SK-N-SH treated with all-trans-retinoic acid at 6 μM for 48 hours (cell line): ENCODE data around the gene ABCB11.
"Not testable (repeated sequence)": the region's sequence is repeated elsewhere in the genome, so short reads cannot be mapped to it uniquely, and the experiment has no call there.

Experiments used
- ATAC-seq: fragments of 200-7000 bp; cut with Tn5 transposase; 3 replicates; pipeline ENCODE4 v1.9.1; 2020; ENCODE audit warnings: mild to moderate bottlenecking, moderate library complexity
- ARNTL ChIP-seq: fragments of 450-650 bp; formaldehyde crosslinking; IDR thresholded peaks from 2 replicates; pipeline ENCODE4 v1.5.0; 2020; ENCODE audit warnings: low read depth, mild to moderate bottlenecking, moderate library complexity, borderline replicate concordance
- BACH2 ChIP-seq: fragments of 250-450 bp; sonication (Bioruptor Pico); IDR thresholded peaks from 2 replicates; pipeline ENCODE4 v1.9.0; 2021; ENCODE audit warnings: mild to moderate bottlenecking, borderline replicate concordance
- CSDC2 ChIP-seq: fragments of 250-450 bp; sonication (Bioruptor Pico); IDR thresholded peaks from 2 replicates; pipeline ENCODE4 v1.5.0; 2020; ENCODE audit warnings: mild to moderate bottlenecking, moderate library complexity
- ESRRG ChIP-seq: fragments of 250-450 bp; sonication (Bioruptor Pico); IDR thresholded peaks from 2 replicates; pipeline ENCODE4 v1.6.1; 2021; ENCODE audit warnings: mild to moderate bottlenecking
- ISL1 ChIP-seq: fragments of 250-450 bp; sonication (Bioruptor Pico); IDR thresholded peaks from 2 replicates; pipeline ENCODE4 v2.1.2; 2022; ENCODE audit warnings: mild to moderate bottlenecking, moderate library complexity
- OSR1 ChIP-seq: fragments of 250-450 bp; sonication (Bioruptor Pico); IDR thresholded peaks from 2 replicates; pipeline ENCODE4 v1.8.0; 2022; ENCODE audit warnings: moderate library complexity, mild to moderate bottlenecking, inconsistent platforms
- PPARA ChIP-seq: fragments of 250-450 bp; sonication (Bioruptor Pico); IDR thresholded peaks from 2 replicates; pipeline ENCODE4 v1.5.0; 2020; ENCODE audit warnings: mild to moderate bottlenecking, borderline replicate concordance
- RARB ChIP-seq: fragments of 250-450 bp; sonication (Bioruptor Pico); IDR thresholded peaks from 2 replicates; pipeline ENCODE4 v1.8.0; 2021; ENCODE audit warnings: mild to moderate bottlenecking, moderate library complexity
- SNAI2 ChIP-seq: fragments of 250-450 bp; sonication (Bioruptor Pico); IDR thresholded peaks from 2 replicates; pipeline ENCODE4 v1.5.0; 2020; ENCODE audit warnings: mild to moderate bottlenecking, moderate library complexity
- TCF4 ChIP-seq: fragments of 250-450 bp; sonication (Bioruptor Pico); IDR thresholded peaks from 2 replicates; pipeline ENCODE4 v1.8.0; 2021; ENCODE audit warnings: mild to moderate bottlenecking, moderate library complexity, borderline replicate concordance
- TOX ChIP-seq: fragments of 250-450 bp; sonication (Bioruptor Pico); IDR thresholded peaks from 2 replicates; pipeline ENCODE4 v1.8.0; 2021; ENCODE audit warnings: mild to moderate bottlenecking, moderate library complexity, borderline replicate concordance
- TSHZ2 ChIP-seq: fragments of 250-450 bp; sonication (Bioruptor Pico); IDR thresholded peaks from 2 replicates; pipeline ENCODE4 v1.5.0; 2020; ENCODE audit warnings: mild to moderate bottlenecking, moderate library complexity
- ZC3H10 ChIP-seq: fragments of 250-450 bp; sonication (Bioruptor Pico); IDR thresholded peaks from 2 replicates; pipeline ENCODE4 v1.5.1; 2021; ENCODE audit warnings: mild to moderate bottlenecking, moderate library complexity
- ZFP3 ChIP-seq: fragments of 250-450 bp; sonication (Bioruptor Pico); IDR thresholded peaks from 2 replicates; pipeline ENCODE4 v1.5.0; 2020; ENCODE audit warnings: mild to moderate bottlenecking, moderate library complexity
- ZNF70 ChIP-seq: fragments of 450-650 bp; formaldehyde crosslinking; IDR thresholded peaks from 2 replicates; pipeline ENCODE4 v1.5.0; 2020; ENCODE audit warnings: mild to moderate bottlenecking, moderate library complexity
- ZNF8 ChIP-seq: fragments of 450-650 bp; formaldehyde crosslinking; IDR thresholded peaks from 2 replicates; pipeline ENCODE4 v1.5.0; 2020; ENCODE audit warnings: mild to moderate bottlenecking, moderate library complexity
- TF ChIP-seq, protein P1 (sequence below): fragments of 250-450 bp; sonication (Bioruptor Pico); IDR thresholded peaks from 2 replicates; pipeline ENCODE4 v1.5.1; 2020; ENCODE audit warnings: low read depth, mild to moderate bottlenecking, moderate library complexity
- TF ChIP-seq, protein P2 (sequence below): fragments of 250-450 bp; sonication (Bioruptor Pico); IDR thresholded peaks from 2 replicates; pipeline ENCODE4 v1.5.1; 2021; ENCODE audit warnings: mild to moderate bottlenecking, moderate library complexity

Gene ABCB11

GRCh38 chr2:168890006-168890782 is 140.9 kb downstream of the ABCB11 start, which contains the start of gene SPC25:
TSS of gene SPC25 (minus strand) at chr2:168890430. CDS start at chr2:168889519, 911 bp downstream.
- ATAC-seq, result peak; percentile 100
- TF ChIP-seq ZNF8 (CRISPR knock-in tag) (no peak), ISL1 (CRISPR knock-in tag) (no peak), ARNTL (CRISPR knock-in tag) (no peak), RARB (CRISPR knock-in tag) (no peak), TOX (CRISPR knock-in tag) (no peak), ZC3H10 (CRISPR knock-in tag) (no peak), TCF4 (CRISPR knock-in tag) (no peak), ZFP3 (CRISPR knock-in tag) (no peak), BACH2 (no peak), ZNF70 (no peak), SNAI2 (CRISPR knock-in tag) (no peak)
- TF ChIP-seq, all 23 proteins: peak for 0

DNA sequence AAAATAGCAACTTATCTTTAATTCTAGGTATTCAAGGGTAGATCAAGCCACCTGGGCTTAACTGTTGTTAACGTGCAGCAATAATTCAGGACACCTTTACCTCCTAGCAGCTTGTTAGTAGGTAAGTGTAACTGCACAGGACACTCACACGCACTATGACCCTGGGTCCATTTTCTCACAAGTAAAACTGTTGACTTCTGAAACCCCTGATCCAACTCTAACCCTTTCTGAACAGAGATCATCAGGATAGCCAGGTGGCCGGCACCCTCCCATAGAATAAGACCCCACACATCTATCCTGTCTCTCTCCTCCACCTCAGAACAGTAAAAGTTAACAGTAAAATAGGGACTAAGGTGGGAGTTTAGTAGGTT is 141.5 kb downstream of the ABCB11 start:
- no peak; the same call in 2 of the 3 replicates for ATAC-seq
- TF ChIP-seq CSDC2 (no peak), OSR1 (CRISPR knock-in tag) (no peak), RARB (CRISPR knock-in tag) (no peak), ZNF8 (CRISPR knock-in tag) (no peak), TSHZ2 (no peak), SNAI2 (CRISPR knock-in tag) (no peak), BACH2 (no peak)
- TF ChIP-seq, protein P1, sequence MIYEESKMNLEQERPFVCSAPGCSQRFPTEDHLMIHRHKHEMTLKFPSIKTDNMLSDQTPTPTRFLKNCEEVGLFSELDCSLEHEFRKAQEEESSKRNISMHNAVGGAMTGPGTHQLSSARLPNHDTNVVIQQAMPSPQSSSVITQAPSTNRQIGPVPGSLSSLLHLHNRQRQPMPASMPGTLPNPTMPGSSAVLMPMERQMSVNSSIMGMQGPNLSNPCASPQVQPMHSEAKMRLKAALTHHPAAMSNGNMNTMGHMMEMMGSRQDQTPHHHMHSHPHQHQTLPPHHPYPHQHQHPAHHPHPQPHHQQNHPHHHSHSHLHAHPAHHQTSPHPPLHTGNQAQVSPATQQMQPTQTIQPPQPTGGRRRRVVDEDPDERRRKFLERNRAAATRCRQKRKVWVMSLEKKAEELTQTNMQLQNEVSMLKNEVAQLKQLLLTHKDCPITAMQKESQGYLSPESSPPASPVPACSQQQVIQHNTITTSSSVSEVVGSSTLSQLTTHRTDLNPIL (CRISPR knock-in tag), result no peak

DNA sequence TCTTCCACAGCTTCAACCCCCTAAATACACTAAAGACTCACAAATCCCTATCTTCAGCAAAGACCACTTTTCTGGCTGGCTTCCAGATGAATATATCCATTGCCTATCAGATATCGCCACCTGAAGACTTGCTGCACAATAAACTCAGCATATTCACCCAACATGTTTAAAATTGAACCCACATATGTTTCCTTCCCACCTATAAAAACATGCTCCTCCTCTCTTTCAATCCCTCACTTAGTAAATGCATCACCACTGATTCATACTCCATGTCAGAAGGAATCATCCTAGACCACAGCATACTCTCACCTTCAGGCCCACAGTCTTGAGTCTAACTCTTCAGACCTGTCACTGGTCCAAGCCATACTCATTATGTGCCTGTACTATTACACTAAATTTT is 146.1 kb downstream of the ABCB11 start:
- ATAC-seq, result no peak; the same call in 2 of the 3 replicates
- TF ChIP-seq TSHZ2, result no peak
- no peak for TF ChIP-seq RARB (CRISPR knock-in tag)
- TF ChIP-seq ZC3H10 (CRISPR knock-in tag), result no peak
- TF ChIP-seq PPARA (CRISPR knock-in tag), result no peak
- no peak for TF ChIP-seq ZFP3 (CRISPR knock-in tag)
- no peak for TF ChIP-seq ESRRG (CRISPR knock-in tag)
- TF ChIP-seq, protein P2, sequence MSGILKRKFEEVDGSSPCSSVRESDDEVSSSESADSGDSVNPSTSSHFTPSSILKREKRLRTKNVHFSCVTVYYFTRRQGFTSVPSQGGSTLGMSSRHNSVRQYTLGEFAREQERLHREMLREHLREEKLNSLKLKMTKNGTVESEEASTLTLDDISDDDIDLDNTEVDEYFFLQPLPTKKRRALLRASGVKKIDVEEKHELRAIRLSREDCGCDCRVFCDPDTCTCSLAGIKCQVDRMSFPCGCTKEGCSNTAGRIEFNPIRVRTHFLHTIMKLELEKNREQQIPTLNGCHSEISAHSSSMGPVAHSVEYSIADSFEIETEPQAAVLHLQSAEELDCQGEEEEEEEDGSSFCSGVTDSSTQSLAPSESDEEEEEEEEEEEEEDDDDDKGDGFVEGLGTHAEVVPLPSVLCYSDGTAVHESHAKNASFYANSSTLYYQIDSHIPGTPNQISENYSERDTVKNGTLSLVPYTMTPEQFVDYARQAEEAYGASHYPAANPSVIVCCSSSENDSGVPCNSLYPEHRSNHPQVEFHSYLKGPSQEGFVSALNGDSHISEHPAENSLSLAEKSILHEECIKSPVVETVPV, result no peak
- no peak for TF ChIP-seq SNAI2 (CRISPR knock-in tag)
- TF ChIP-seq ZNF8 (CRISPR knock-in tag), result no peak
- TF ChIP-seq BACH2, result no peak
- no peak for TF ChIP-seq ISL1 (CRISPR knock-in tag)
- TF ChIP-seq CSDC2, result no peak
- no peak for TF ChIP-seq ZNF70
- TF ChIP-seq, protein P1 (CRISPR knock-in tag), result no peak
- TF ChIP-seq OSR1 (CRISPR knock-in tag), result no peak

- ATAC-seq, result not testable (repeated sequence)
Measured at GRCh38 chr2:168882163-168882562, 149.0 kb downstream of the ABCB11 start.
